ENCODE results near the gene NFU1. TPM values are rescaled to one million over a fixed set of nuclear protein-coding genes. Genes with fewer than 3 reads are reported as not detected.

The NFU1 gene
- total RNA-seq, 4 donors from 2014 or later: 45.4 to 74.8 (median 48.8) TPM

DNA sequence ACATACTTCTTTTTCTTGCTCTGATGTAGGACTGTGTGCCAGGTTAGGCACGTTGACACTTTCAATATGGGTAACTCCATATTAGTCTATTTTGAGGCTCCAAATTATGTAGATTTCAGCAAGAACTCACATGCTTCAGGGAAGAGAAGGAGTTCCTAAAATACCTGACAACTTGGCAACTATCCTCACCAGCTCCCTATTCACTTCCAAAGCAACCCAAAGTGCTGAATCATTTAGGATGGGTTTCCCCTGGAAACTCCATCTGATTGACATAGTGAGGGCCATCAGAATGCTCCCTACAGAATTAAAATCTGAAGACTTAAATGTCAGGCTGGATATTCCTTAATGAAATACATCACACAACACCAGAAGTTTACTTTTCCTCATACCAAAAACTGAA, 32.5 kb upstream of the NFU1 start:
- no peak overlapping the region for H3K27ac ChIP-seq (replicated peaks in 1 of 4)
- 87% methylated on average over 1 of the region's 1 CpG for WGBS
- no peaks in the 10 kb centered on the region for H3K9me3 ChIP-seq
- no peaks in the 10 kb centered on the region for H3K27me3 ChIP-seq
- intact Hi-C loops (cut with DNase I): no loop called here
- peaks cover 0 to 31% (median 23%) of the 10 kb centered on the region in 4 donors for H3K36me3 ChIP-seq
- H3K4me3 ChIP-seq: no peak overlapping the region
- no peak for DNase-seq (ENCODE audit: extremely low spot score)
- peaks cover 0 to 4% (median 0%) of the 10 kb centered on the region in 4 donors for H3K4me1 ChIP-seq
- no peak for TF ChIP-seq POLR2A (IDR thresholded peaks at IDR 0.05; ENCODE audit: low read depth)
- TF ChIP-seq, protein P1, sequence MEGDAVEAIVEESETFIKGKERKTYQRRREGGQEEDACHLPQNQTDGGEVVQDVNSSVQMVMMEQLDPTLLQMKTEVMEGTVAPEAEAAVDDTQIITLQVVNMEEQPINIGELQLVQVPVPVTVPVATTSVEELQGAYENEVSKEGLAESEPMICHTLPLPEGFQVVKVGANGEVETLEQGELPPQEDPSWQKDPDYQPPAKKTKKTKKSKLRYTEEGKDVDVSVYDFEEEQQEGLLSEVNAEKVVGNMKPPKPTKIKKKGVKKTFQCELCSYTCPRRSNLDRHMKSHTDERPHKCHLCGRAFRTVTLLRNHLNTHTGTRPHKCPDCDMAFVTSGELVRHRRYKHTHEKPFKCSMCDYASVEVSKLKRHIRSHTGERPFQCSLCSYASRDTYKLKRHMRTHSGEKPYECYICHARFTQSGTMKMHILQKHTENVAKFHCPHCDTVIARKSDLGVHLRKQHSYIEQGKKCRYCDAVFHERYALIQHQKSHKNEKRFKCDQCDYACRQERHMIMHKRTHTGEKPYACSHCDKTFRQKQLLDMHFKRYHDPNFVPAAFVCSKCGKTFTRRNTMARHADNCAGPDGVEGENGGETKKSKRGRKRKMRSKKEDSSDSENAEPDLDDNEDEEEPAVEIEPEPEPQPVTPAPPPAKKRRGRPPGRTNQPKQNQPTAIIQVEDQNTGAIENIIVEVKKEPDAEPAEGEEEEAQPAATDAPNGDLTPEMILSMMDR (IDR thresholded peaks at IDR 0.05): no peak
- TF ChIP-seq EP300 (IDR thresholded peaks at IDR 0.05): no peak
- no peak for TF ChIP-seq POLR2AphosphoS5 (IDR thresholded peaks at IDR 0.05)

DNA sequence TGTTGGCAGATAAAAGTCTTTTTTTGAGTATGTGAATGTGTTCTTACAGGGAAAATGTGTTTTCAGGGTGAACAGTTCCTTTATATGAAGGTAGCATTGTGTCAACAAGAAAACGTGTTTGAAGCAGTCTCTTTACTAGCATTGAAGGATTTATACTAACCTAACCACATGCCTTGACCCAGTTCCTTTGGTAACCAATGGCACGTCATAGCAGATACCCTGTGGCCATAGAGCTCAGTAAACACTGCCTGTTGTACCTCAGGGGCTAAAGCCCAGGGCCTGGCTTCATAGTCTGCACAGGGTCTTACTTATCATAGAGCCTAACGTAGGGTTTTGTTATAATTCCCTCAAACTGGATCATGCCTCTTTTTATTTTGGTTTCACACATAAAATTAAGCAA, 32.1 kb upstream of the NFU1 start:
- 85% methylated on average over 3 of the region's 3 CpGs for WGBS
- intact Hi-C loops (cut with DNase I): no loop called here
- TF ChIP-seq, protein P1 (IDR thresholded peaks at IDR 0.05): no peak
- no peak for DNase-seq (ENCODE audit: extremely low spot score)
- no peaks in the 10 kb centered on the region for H3K9me3 ChIP-seq
- no peak overlapping the region for H3K27ac ChIP-seq (replicated peaks in 1 of 4)
- H3K36me3 ChIP-seq: peaks cover 0 to 31% (median 22%) of the 10 kb centered on the region in 4 donors
- H3K4me3 ChIP-seq: no peak overlapping the region
- no peaks in the 10 kb centered on the region for H3K27me3 ChIP-seq
- H3K4me1 ChIP-seq: peaks cover 0 to 4% (median 0%) of the 10 kb centered on the region in 4 donors

DNA sequence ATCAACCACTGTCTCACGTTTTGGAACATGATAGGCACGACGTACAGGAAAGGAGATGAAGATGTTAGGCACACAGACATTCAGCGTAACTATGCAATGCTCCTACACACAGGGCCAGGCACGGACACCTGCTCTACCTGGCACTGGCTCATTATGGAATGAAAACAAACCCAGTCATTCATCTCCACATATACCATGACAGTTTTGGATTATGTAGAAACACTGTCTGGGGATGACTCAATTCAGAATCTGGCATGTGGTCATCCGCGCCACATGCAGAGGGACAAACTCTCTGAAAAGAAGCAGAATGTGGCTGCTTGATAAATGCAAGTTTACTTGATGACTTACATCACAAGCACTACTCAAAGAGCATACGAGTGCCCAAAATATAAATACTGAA, 29.5 kb upstream of the NFU1 start:
- intact Hi-C loops (cut with DNase I): no loop called here
- H3K4me3 ChIP-seq: no peak overlapping the region
- peaks cover 0 to 30% (median 19%) of the 10 kb centered on the region in 4 donors for H3K36me3 ChIP-seq
- H3K9me3 ChIP-seq: no peaks in the 10 kb centered on the region
- 99% methylated on average over 8 of the region's 8 CpGs for WGBS
- H3K27me3 ChIP-seq: no peaks in the 10 kb centered on the region
- H3K27ac ChIP-seq (replicated peaks in 1 of 4): no peak overlapping the region
- TF ChIP-seq POLR2A (IDR thresholded peaks at IDR 0.05; ENCODE audit: low read depth): no peak
- TF ChIP-seq, protein P1 (IDR thresholded peaks at IDR 0.05): no peak
- no peak for TF ChIP-seq POLR2AphosphoS5 (IDR thresholded peaks at IDR 0.05)
- TF ChIP-seq EP300 (IDR thresholded peaks at IDR 0.05): no peak
- H3K4me1 ChIP-seq: peaks cover 0 to 4% (median 0%) of the 10 kb centered on the region in 4 donors
- DNase-seq (ENCODE audit: extremely low spot score): no peak

DNA sequence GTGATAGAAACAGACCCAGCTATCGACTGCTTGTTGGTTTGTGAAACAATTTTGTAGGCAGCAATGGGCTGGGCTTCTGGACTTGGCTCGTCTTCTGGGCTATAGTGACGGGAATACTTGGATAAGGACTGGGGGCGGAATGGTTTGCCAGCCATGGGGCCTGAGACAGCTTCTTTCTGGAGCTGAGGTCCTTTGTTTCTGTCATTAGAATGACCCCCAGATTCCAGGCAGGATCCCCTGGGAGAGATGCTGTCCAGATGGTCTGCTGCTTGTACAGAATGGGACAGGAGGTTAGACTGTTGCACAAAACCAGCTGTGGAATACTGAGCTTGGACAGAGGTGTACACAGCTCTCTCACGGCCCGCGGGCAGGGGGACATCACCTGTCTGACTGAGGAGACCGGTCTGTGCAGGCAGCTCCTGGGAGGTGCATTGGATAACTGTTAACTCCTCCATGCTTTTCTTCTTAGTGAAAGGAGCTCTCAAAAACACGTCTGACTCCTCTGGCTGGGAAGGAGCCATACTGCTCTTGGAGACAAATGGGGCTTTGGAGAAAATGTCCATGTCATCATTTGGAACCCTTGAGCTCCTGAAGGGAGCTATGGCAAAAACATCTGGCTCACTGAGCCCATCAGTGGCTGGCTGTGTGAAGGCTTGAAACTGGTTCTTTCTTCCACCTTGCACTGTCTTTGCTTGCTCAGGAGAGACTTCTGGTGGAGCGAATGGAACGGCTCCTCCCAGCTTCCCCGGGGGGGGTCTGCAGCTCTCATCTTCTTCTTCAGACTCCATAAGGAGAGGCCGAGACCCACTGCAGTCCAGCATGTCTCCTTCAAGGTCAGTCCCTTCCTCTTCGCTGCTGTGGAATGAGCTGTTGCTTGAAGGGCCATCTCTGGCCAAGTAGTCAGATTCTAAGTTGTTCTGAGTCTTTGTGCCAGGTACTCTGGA, 28.6 kb upstream of the NFU1 start:
- peak; percentile 93 for DNase-seq (ENCODE audit: extremely low spot score)
- Histone ChIP-seq H3K4me3 (no peak overlapping the region), H3K27me3 (no peaks in the 10 kb centered on the region), H3K27ac (replicated peaks in 1 of 4) (peak overlapping the region; percentile 14 to 65 (median 36)), H3K9me3 (no peaks in the 10 kb centered on the region), H3K4me1 (peaks cover 0 to 4% (median 0%) of the 10 kb centered on the region in 4 donors), H3K36me3 (peaks cover 0 to 27% (median 19%) of the 10 kb centered on the region in 4 donors)
- WGBS: 66% methylated on average over 13 of the region's 14 CpGs
- TF ChIP-seq EP300 (IDR thresholded peaks at IDR 0.05) (no peak), POLR2AphosphoS5 (IDR thresholded peaks at IDR 0.05) (peak in 1 of 2 donors; percentile 53)
- intact Hi-C loops (cut with DNase I): no loop called here

DNA sequence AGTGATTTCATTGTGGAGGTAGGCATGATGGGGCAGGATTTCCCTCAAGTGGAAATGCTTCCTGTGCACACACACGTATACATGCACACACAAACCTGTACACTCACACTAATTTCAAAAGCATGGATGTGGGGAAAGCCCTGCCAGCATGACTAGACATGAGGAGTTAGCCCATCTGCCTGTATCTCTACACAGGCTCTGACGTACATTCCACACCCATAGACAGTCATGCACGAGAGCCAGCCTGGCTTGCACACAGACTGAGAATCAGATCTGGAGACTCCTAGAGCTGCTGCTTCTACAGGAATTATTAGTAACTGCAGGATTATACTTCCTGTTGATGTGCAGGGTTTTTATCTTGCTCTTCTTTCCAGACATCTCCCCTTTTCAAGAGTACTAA, 27.3 kb upstream of the NFU1 start:
- Histone ChIP-seq H3K4me3 (no peak overlapping the region), H3K27ac (replicated peaks in 1 of 4) (peak overlapping the region in 1 of 4 donors; percentile 65)

More for the DNA sequence above, 27.3 kb upstream of the NFU1 start:
- Histone ChIP-seq H3K36me3 (peaks cover 0 to 21% (median 19%) of the 10 kb centered on the region in 4 donors), H3K9me3 (no peaks in the 10 kb centered on the region), H3K27me3 (no peaks in the 10 kb centered on the region), H3K4me1 (peaks cover 0 to 4% (median 0%) of the 10 kb centered on the region in 4 donors)
- intact Hi-C loops (cut with DNase I): no loop called here
- WGBS: 77% methylated on average over 3 of the region's 3 CpGs
- no peak for TF ChIP-seq POLR2A (IDR thresholded peaks at IDR 0.05; ENCODE audit: low read depth)
- no peak for TF ChIP-seq EP300 (IDR thresholded peaks at IDR 0.05)
- peak; percentile 47 to 55 for TF ChIP-seq POLR2AphosphoS5 (IDR thresholded peaks at IDR 0.05)
- no peak for DNase-seq (ENCODE audit: extremely low spot score)
